LNCaP clone FGC (cell line): ENCODE results near the gene TRMT5.

Experiments used
- DNase-seq: peaks from one replicate; pipeline ENCODE4 v3.0.0-alpha.2; 2011; ENCODE audit warnings: low read depth
- H3K4me3 ChIP-seq: 2 replicates; pipeline ENCODE4 v1.5.1; 2011; ENCODE audit warnings: mild to moderate bottlenecking, low read depth, low read length, control low read depth
- TF ChIP-seq, protein P1 (sequence below): IDR thresholded peaks from 2 replicates; pipeline ENCODE4 v1.5.1; 2012; ENCODE audit warnings: mild to moderate bottlenecking; ENCODE audit not compliant: control insufficient read depth, insufficient read depth; ENCODE audit errors: extremely low read depth

Gene TRMT5

DNA sequence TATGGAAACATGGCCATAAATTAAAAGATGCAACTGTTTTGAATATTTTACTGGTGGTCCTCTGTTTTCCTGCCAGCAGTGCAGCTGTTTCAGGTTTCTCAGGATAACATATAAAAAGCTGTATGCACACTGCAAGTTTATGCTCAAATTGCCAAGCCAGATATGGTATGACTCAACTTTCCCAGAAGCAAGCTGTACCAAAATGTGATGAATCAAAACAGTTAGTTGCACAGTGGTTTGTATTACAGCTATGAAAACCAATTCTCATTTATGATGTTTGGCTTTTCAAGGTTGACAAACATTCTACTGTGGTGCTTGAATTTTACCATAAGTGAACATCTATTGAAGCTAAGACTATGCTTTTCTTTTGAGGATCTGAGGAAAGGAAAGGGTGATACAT lies 15.5 kb downstream of the TRMT5 start:
- DNase-seq = no peak
- H3K4me3 ChIP-seq = no peak overlapping the region
- TF ChIP-seq, protein P1, sequence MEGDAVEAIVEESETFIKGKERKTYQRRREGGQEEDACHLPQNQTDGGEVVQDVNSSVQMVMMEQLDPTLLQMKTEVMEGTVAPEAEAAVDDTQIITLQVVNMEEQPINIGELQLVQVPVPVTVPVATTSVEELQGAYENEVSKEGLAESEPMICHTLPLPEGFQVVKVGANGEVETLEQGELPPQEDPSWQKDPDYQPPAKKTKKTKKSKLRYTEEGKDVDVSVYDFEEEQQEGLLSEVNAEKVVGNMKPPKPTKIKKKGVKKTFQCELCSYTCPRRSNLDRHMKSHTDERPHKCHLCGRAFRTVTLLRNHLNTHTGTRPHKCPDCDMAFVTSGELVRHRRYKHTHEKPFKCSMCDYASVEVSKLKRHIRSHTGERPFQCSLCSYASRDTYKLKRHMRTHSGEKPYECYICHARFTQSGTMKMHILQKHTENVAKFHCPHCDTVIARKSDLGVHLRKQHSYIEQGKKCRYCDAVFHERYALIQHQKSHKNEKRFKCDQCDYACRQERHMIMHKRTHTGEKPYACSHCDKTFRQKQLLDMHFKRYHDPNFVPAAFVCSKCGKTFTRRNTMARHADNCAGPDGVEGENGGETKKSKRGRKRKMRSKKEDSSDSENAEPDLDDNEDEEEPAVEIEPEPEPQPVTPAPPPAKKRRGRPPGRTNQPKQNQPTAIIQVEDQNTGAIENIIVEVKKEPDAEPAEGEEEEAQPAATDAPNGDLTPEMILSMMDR = no peak

DNA sequence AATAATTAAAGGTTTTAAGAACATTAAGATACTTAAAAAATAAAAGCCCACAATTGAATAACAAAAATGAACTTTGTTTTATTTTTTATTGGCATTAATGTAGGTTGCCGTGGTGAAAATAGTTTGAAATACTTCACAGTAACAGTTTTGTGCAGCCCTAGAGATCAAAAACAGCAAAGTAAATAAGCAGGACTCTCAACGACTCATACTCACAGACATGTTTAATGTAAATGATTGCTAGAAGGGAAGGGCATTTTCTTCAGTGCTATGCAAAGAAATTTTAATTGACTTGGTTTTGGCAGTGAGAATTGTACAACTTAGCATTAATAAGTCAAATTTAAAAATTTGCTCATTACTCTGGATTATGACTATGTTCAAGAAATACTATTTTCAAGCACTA lies 16.0 kb downstream of the TRMT5 start:
- H3K4me3 ChIP-seq = no peak overlapping the region
- no peak for DNase-seq
- TF ChIP-seq, protein P1 = no peak

DNA sequence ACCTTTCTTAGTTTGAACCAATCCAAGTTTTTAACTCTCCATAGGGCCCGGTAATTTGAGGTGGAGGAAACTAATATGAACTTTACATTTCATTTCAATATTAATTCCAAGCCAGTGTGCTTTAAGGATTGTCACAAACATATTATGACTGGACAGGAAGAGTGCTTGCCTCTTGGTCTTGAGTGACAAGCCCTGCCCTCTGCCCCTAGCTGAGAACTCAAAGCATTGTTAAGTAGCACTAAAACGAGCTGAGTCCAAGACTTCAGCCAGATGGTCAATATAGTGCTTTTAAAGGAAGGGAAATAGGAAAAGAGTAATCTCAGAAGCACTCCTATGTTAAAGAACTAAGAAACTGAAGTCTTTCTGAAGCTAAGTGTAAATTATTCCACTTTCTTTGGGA lies 17.1 kb downstream of the TRMT5 start:
- TF ChIP-seq, protein P1 = no peak
- H3K4me3 ChIP-seq = no peak overlapping the region
- DNase-seq = no peak

DNA sequence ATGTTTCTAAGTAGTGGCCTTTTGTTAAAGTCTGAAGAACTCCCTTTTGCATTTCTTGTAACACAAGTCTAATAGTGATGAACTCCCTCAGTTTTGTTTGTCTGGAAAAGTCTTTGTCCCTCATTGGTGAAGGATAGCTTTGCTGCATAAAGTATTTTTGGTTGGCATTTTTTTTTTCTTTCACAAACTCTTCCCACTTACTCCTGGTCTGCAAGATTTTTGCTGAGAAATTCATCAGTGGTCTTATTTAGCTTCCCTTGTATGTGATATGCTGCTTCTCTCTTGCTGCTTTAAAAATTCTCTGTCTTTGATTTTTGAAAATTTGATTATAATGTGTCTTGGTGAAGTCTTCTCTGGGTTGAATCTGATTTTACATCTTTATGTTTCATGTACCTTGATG lies 22.7 kb downstream of the TRMT5 start:
- no peak for DNase-seq
- TF ChIP-seq, protein P1 = no peak
- no peak overlapping the region for H3K4me3 ChIP-seq

DNA sequence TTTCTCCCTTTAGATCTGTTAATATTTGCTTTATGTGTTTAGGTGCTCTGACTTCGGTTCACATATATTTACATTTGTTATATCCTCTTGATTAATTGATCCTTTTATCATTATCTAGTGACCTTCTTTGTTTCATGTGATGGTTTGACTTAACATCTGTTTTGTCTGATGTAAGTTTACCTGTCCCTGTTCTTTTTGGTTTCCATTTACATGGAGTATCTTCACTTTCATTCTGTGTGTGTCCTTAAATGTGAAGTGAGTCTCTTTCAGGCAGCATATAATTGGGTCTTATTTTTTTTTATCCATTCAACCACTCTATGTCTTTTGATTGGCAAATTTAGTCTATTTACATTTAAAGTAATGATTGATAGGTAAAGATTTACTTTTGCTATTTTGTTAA lies 24.2 kb downstream of the TRMT5 start:
- TF ChIP-seq, protein P1 = no peak
- H3K4me3 ChIP-seq = no peak overlapping the region
- no peak for DNase-seq

DNA sequence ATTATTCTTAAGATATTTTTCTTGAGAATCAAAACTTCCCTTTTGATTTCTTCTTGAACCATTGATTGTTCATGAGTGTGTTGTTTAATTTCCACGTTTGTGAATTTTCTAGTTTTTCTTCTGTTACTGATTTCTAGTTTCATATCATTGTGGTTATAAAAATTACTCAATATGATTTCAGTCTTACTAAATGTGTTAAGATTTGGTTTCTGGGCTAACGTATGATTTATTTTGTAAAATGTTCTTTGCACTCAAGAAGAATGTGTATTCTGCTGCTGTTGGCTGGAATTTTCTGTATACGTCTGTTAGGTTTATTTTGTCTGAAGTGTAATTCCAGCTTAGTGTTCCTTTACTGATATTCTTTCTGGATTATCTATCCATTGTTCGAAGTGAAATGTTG lies 24.7 kb downstream of the TRMT5 start:
- no peak overlapping the region for H3K4me3 ChIP-seq
- no peak for DNase-seq
- TF ChIP-seq, protein P1 = no peak

DNA sequence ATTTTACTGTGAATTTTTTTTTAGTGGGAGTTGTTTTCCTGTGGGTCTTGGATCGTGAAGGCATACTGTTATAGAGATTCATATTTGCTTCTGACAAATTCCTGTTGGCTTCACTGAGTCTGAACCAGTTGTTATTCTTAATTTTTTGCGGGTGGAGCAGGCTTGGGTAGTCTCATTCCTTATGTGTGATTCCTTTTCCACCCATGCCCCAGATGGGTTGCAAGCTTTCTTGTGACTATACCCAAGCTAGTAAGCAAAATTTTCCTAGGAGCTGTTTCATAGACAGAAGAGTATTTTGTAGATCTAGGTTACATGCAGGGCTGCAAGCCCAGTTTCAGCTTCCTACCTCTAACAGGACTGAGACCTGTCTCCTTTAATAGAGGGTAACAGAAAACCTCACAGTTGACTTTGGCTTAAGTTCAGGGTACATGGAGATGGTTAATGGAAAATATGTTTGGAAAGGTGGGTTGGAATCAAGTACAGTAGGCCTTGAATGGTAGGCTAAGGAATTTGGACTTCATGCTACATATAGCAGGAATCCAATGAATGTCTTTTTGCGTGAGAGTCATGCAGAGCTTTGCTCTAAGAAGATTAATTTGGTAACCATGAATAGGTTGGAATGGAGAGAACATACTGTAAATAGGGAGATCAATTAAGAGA lies 29.0 kb downstream of the TRMT5 start:
- no peak for DNase-seq
- TF ChIP-seq, protein P1 = no peak
- H3K4me3 ChIP-seq = no peak overlapping the region
